NOMO-1 (cell line): ENCODE measurements around the gene SRMS.
A peak's percentile ranks its signal among the peaks of the same experiment; 100 is the strongest.

Experiments used
- DNase-seq, 2 experiments: peaks; one replicate each; lab custom pipeline; 2025; ENCODE audit not compliant: unreplicated experiment in 2 of 2; lab: John Stamatoyannopoulos, UW

Gene SRMS

GRCh38 chr20:63525971-63526370 lies 21.6 kb downstream of the SRMS start:
- peak; percentile 33 to 50 for DNase-seq

GRCh38 chr20:63525185-63525584 lies 22.4 kb downstream of the SRMS start:
- no peak for DNase-seq

- DNase-seq, result no peak
Measured at GRCh38 chr20:63522981-63523611, 24.5 kb downstream of the SRMS start.

GRCh38 chr20:63522091-63522868 lies 25.3 kb downstream of the SRMS start:
- DNase-seq, result no peak

GRCh38 chr20:63521602-63522001 lies 25.9 kb downstream of the SRMS start:
- no peak for DNase-seq

- peak in 1 of 2 experiments; percentile 33 for DNase-seq
Measured at GRCh38 chr20:63520934-63521601, 26.5 kb downstream of the SRMS start.

GRCh38 chr20:63520504-63520933 lies 27.0 kb downstream of the SRMS start, which contains the start of gene PPDPF:
Gene PPDPF, plus strand, starts transcription at chr20:63520765. Its CDS starts 544 bp downstream, at chr20:63521309.
- DNase-seq, result peak; percentile 69 to 71

- peak; percentile 47 to 71 for DNase-seq
Measured at GRCh38 chr20:63519668-63520503, 27.7 kb downstream of the SRMS start.

GRCh38 chr20:63518946-63519667 lies 28.4 kb downstream of the SRMS start:
- DNase-seq, result no peak

- no peak for DNase-seq
Measured at GRCh38 chr20:63518351-63518861, 29.1 kb downstream of the SRMS start.

- no peak for DNase-seq
Measured at GRCh38 chr20:63517376-63518309, 29.9 kb downstream of the SRMS start.

GRCh38 chr20:63514520-63514919 lies 33.0 kb downstream of the SRMS start:
- peak in 1 of 2 experiments; percentile 31 for DNase-seq

- DNase-seq, result no peak
Measured at GRCh38 chr20:63513207-63513606, 34.3 kb downstream of the SRMS start.

GRCh38 chr20:63509088-63509564 lies 38.4 kb downstream of the SRMS start:
- DNase-seq, result peak; percentile 64 to 71

GRCh38 chr20:63508072-63508768 lies 39.3 kb downstream of the SRMS start:
- DNase-seq, result no peak

GRCh38 chr20:63507083-63507743 lies 40.3 kb downstream of the SRMS start:
- DNase-seq, result no peak

- no peak for DNase-seq
Measured at GRCh38 chr20:63505723-63506122, 41.8 kb downstream of the SRMS start.
